ENCODE measurements around the gene HDGFL2.

GRCh38 chr19:4464815-4465581 is 7.1 kb upstream of the HDGFL2 start:
- TF ChIP-seq CTCF (IDR thresholded peaks at IDR 0.05) (no peak), POLR2A (IDR thresholded peaks at IDR 0.05) (no peak)

All from adrenal gland (tissue), 5 donors.